Ammon's horn (tissue), 1 donor: ENCODE results near the gene KAZN.
A peak's percentile ranks its signal among the peaks of the same experiment; 100 is the strongest.

Experiments used
- DNase-seq: peaks from one replicate; pipeline ENCODE4 v3.0.0-alpha.2; 2016; ENCODE audit warnings: low spot score

KAZN gene

DNA sequence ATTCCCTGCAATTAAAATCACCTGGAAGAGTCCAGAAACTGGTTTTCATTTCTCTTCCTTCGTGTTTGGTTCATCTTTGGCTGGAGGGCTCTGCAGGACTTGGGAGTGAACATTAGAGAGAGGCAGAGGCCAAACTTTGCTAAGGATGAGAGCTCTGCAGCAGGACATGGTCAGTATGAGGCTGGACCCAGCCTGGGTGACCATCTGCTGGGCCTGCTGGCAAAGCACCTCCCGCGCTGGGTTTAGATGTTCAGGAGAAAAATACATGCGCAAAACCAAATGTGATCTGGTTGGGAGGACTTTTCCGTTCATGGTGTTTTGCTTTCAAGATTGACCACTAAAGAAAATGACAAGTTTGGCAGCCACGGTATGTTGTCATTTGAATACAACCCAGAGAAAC, 15.9 kb downstream of the KAZN start:
- peak; percentile 18 for DNase-seq

DNA sequence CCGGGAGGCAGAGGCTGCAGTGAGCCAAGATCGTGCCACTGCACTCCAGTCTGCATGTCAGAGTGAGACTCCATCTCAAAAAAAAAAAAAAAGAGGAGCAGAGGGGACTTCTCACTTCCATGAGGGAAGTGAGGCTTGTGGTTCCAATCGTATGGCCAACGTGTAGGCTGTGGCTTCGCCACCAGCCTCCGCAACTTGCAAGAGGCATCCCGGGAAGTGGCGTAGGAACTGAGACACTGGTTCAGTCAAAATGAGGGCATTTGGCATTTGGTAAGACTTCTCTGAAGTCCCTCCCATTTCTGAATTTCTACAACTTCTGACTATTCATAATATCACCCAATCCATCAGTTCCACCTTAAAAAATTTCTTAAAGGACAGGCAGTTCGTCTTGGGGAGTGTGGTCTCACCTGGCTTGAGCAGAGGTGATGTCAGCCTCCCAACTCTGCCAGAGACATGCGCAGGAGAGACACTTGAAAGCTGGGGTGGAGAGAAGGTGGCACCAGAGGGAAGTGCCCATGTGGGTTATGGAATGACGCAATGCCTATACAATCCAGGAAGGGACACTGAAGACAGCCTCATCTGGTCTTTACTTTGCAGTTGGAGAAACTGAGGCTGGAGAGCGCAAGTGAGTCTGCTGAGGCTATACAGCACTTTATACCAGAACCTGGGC, 17.2 kb downstream of the KAZN start:
- DNase-seq: no peak

DNA sequence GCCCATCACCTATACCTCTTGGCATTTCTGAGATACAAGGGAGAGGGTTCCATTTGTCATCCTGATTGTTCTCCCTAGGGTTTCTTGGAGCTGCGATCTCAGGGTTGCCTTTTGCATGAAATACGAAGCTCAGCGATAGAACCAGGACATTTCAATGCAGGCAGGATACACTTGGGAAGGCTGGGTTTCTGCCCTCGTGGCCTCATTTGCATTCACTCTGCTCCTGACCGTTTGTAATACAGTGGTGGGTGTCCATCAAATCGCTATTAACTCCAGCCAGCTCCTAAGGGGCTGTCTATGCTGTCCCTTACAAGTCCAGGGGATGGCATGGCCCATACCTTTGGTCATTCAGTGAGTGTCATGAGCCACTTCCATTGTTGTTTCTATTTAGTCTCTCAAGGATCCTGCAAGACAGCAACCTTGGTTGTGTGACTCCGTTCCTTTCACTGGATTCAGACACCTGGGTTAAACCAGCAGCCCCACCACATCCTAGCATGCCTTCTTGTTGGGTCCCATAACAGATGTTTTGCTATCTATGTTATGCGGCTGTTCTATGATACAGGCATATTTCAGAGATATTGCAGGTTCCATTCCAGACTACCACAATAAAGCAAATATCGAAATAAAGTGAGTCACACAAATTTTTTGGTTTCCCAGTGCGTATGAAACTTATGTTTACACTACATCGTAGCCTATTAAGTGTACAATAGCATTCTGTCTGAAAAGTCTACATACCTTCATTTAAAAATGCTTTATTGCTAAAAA, 18.3 kb downstream of the KAZN start:
- DNase-seq: no peak

DNA sequence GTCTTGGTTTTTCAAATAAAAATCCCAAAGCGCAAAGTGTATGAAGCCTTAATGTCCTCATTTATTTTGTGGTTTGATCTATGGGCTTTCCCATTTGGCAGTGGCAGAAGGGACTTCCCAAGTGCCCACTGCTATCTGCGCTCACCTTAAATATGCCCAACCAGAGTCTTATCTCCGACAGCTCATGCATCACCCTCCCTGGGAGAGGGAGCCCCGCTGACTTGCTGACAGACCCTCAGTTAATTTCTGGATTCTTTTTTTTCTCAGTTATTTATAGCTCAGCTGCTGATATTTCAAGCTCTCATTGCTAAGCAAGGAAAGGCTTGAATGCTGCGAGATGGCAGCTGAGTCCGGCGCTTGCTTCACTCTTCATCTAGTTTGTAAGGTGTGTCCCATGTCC, 19.3 kb downstream of the KAZN start:
- no peak for DNase-seq

DNA sequence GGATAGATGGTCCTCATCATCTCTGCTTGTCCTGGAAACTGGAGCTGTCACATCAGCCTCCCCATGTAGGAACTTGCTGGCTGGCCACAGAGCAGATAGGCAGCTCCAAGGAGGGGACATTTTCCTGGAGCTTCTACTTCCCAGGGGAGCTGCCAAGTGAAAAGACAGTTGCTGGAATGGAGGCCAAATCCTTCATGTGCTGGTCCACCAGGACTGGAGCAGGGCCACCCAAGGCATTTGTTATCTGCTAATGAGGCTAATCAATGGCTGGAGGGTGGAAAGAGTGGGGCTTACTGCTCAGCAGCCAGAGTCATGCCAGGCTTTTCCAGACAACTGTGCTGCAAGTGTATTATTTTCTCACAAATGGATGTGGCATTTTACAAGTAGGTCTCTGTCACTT, 22.5 kb downstream of the KAZN start:
- DNase-seq: no peak

DNA sequence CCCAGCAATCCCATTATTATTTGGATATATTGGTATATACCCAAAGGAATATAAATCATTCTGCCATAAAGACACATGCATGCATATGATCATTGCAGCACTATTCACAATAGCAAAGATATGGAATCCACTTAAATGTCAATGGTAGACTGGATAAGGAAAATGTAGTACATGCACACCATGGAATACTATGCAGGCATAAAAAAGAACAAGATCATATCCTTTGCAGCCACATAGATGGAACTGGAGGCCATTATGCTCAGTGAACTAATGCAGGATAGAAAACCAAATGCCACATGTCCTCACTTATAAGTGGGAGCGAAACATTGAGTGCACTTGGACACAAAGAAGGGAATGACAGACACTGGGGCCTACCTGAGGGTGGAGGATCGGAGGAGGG, 24.6 kb downstream of the KAZN start:
- DNase-seq: no peak

DNA sequence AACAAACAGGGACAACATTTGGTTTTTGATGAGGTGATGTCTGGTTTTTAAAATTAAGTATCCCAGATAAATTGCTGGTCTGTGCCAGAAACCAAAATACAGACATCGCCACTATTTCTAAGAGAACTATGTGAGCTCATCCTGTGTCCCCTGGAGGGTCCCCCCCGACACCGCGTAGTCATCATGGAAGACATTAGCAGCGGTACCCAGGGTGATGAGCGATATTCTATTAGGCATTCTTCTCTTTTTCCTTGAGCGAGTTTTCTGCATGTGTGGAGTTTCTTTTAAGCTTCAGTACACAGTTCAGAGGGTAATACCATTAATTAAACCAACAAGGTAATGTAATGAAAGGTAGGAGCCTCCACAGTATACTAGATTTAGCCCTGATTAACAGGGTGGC, 26.5 kb downstream of the KAZN start:
- DNase-seq: no peak

DNA sequence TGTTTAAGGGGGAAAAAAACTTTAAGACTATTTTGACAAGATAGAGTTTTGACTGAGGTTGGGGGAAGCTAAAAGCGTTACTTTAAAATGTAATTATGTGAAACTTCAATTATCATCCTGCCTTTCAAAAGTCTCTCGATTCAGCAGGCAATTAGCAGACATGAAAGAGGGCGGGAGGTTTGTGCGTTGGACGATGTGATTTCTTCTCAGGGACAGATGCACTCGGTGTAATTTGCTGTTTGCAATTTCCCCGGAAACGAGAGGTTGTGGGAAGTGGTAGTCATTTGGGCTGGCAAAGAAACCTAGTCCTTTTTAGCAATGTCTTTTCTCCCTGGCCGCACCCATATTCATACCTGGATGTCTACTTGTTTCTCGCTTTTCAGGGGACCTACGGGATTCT, 27.1 kb downstream of the KAZN start:
- DNase-seq: peak; percentile 38

DNA sequence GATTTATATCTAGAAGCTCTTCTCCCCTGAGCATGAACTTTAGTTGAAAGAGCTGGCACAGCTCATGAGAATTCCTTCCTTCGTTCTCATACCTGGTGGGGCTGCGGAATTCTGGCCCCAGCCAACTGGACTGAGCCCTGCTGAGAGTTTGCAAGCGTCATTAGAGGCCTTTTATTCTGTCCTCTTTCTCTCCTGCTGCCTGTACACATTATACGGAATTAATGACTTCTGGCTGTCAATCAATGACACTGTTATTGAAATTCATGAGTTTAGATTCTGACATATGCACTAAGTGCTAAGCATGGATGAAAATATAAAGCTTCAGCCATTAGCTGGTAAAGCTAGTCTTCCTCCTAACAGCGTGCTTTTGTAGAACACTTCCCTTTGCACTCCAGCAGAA, 27.5 kb downstream of the KAZN start:
- no peak for DNase-seq

DNA sequence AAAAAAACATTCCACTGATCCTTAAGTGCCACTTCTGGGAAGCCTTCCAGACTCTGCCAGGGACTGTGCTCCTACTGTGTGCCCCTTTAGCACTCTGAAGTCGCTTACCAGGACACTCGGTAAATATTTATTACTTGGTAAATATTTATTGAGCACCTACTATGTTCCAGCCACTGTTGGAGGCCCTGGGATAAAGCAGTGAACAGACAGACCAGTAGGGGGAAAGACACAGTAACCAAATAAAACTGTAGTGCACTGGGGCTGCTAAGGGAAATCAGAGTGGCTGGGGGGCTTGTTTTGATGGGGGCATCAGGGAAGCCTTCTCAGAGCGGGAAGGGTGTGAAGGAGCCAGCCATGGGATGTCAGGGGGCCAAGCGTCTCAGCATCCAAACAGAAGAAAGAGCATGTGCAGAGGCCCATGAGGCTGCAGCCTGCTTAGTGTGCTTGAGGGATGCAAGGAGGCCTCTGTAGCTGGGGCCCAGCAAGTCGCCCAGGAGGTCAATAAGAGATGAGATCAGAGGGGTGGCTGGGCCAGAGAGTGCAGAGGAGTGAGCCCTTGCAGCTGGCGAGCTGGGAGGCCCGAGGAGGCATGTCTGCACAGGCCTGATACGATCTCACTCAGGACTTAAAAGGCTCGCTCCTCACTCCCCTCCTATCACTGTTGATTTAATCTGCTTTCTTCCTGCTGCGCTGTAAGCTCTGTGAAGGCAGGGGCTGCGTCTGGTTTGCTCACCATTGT, 28.6 kb downstream of the KAZN start:
- peak; percentile 36 for DNase-seq

DNA sequence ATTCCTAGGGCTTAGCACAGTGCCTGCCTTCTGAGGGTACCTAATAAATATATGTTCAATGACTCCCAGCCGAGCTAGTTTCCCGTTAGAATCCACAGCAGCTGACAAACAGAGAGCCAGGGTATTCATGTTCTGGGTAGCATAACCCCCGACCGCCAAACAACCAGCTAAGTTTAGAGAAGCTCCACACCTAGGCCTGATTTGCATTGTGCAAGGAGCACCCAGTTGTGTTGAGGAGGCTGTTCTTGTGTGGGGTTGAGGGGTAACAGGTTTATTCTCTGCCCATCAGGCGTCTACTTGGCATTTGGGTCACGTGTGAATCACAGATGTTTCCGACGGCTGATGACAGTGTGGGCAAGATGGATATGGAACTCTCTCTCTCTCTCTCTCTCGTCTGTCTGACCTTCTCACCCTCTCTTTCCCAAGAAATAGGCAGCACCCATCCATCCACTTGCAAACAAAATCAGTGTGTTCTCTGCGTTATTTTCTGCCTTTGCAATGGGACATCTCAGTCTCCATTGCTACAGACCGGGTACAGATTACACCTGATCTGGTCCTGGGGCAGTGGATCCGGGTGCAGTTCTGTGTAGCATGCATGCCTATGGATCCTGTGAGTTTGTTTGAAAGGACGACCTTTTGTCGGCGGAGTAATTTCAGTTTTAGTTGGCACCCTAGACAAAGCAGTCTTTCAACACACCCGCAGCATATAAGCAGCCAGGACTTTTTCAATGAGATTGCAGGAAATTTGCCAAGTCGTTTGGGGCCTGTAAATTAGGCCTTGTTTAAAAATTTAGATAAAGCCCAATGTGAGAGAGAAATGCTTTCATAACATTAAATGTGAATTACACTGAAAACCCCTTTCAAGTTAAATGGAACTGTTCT, 29.4 kb downstream of the KAZN start:
- peak; percentile 78 for DNase-seq

DNA sequence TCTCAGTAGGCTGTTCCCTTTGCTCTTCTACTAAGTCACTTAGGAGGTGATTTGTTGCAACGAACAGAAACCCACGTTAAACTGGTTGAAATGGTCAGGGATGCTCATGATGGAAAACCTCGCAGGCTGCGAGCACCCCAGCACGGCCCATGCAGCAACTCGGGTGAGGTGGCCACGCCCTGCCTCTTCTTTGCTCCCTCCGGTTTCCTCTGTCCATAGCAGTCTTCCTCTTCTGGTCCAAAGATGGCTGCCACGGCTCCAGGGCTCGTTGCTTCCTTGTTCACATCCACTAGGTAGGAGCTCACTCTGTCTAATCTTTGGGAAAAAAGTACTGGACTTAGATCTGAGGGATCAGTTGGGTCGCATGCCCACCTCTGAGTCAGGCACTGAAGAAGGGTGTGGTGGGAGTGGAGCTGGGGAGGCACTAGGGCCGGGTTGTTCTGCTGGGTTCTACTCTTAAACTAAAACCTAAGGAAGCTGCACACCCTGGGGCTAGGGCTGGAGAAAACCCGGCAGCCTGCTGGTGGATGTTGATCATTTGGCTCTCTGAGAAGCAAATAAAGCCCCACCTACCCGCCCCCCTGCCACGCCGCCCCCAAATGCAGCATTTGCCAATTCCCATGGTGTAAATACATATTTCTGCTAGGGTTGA, 31.0 kb downstream of the KAZN start:
- DNase-seq: no peak

DNA sequence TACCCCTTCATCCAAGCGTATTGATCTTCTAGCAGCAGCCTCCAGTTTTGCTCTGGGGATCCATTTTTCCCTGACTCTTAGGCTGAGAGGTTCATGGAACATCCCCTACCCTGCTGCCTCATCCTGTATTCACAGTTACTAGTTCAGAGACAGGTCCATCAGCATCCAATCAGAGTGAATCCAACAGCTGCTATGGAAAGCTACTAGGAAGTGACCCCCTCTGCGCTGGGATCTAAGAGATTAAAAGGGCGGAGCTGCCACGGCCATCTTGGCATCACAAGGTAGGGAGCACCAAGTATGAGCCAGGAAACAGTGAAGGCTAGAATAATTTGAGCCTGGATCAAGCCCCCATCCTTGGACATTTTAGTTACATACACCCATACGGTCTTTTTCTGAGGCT, 32.5 kb downstream of the KAZN start:
- DNase-seq: no peak

DNA sequence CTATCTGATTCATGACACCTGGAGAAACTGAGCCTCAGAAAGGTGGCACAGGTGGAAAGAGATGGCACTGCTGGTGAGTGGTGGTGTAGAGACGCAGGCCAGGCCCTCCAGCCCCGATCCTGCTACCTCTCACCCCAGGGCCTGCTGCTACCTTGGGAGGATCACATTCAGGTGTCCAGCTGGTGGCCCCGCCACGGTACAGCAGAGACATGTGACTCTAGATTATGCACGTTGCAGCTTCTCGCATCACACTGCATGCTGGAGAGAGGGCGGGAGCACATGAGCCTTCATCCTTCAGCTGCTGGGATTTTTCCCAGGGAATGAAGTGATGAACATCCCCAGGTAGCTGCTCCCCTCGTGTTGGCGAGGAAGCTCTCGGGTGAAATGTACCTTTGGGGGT, 32.9 kb downstream of the KAZN start:
- DNase-seq: no peak

DNA sequence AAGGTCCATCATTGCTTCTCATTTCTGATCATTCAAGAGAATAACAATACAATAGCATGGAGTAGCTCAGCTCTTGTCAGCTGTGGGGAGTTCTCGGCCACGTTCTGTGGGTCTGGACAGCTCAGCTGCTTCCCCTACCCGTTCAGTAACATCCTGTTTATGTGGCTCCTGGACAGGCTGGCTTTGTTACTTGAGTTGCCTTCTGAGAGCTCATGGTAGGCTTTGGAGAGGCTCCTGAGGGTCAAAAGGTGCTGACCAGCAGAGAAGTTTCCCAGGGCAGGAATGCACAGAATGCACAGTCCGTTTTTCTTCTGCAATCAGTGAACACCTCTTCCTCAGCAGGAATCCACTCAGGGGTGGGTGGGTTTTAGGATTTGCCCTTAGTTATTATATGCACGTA, 36.0 kb downstream of the KAZN start:
- DNase-seq: no peak

DNA sequence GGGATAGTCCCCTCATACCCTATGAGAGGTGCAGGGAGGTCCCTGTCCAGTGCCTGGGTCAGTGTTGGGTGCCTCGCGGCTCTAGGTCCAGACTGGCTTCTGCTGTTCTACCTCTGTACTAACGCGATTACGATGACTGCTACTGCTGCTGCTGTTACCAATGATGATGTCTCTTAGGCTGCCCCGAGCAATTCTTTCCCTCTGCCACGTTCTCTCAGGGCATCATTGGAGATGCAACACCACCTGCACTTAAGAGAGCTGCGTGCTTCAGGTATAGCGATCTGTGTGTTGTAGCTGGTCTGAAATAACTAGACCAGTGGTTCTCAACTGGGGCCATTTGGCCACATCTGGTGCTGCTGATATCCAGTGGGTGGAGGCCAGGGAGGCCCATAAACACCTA, 36.9 kb downstream of the KAZN start:
- no peak for DNase-seq

DNA sequence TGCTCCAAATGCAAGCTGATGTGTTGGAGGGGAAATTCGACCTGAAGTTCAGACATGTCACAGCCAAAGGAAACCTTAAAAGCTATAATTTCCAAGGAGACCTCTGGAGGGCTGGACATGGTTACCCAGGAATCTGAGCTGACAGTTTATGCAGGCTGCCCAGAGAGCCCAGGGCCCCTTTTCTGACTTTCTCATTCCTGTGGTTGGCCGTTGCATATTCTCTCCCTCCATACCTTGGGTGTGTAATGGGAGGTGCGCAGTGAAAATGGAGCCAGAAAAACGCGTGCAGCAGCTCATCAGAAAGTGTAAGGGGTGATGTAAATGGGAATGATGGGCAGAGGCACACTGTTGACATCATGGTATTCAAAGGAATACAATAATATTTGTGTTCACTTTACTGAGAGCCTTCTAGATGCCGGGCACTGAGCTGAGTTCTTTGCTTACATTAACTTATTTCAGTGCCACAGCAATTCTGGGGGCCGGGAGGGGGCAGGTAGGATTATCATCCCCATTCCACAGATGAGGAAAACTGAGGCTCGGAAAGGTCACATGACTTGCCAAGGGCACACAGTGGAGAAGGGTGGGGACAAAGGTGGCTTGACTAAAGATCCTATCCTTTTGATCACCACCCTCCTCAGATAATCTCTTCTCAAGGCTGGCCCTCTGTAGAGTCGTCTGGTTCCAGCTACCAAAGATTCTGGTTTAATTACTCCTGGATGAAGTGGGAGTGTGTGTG, 38.6 kb downstream of the KAZN start:
- DNase-seq: no peak

DNA sequence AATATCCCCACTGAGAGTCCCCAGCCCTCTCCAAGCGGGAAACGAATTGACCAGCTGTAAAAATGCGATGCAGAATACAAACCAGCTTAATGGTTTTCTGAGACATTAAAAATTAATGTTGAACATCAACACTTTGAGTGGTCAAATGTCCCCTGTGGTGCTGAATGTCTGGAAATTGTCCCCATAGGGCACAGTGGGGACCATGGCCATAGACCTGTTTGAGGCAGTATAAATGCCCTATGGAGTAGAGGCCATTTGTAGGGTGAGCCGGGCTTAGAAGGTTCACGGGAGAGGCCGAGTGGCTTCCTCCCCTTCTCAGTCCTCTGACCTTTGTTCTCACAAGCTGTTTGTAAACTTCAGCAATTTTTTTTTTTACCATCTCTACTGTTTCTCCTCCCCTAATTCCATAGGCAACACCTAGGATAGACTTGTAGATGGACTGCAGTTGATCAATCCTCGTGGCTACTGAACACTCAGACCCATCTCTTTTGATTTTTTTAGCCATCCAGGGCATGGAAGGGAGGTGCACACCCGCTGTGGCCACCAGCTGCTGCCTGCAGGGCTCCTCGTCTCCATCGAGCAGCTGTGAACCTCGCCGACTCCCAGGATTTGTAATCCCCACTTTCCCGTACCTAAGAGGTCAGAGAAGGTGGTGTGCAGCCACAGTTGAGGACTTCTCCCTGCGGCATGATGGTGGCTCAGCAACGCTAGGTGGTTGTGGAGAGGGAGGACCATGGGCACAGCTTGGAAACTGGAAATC, 41.0 kb downstream of the KAZN start:
- DNase-seq: no peak

DNA sequence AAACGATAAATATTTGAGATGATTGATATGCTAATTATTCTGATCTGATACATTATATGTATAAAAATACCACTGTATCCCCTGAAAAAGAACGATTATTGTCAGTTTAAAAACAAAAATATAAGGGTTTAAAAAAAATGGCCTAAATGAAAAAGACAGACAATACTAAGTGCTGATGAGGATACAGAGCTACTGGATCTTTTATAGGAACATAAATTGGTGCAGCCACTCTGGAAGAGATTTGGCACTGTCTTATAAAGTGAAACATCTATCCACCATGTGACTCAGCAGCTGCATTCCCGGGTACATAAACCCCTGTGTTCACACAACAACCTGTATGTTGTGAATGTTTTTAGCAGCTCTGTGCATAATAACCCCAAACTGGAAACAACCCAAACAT, 44.2 kb downstream of the KAZN start:
- no peak for DNase-seq

DNA sequence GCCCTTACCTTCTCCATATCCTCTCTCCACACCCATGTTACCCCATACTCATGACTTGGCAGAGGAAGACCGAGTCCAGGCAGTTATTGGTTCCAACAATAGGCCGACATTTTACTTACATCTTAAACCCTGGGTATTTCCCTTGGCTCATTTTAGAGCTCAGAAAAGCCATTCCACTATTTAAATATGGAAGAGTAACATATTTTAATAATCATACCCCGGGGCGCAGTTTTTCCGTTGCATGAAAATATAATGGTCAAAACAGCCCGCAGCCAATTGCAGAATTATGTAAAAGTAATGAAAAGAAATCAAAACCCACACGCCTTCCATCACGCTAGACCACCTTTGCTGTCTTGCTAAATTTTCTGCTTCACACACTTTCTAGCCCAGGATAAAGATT, 48.5 kb downstream of the KAZN start:
- DNase-seq: no peak
